ENCODE results near the gene ARHGAP25.

ARHGAP25 gene

GRCh38 chr2:68734688-68735525 is at the start of gene ARHGAP25:
TSS of gene ARHGAP25 (plus strand) at chr2:68734811. CDS start at chr2:68735200, 389 bp downstream.
- DNase-seq = peak; percentile 66

- DNase-seq = no peak
Observed at GRCh38 chr2:68686178-68686577, 48.4 kb upstream of the ARHGAP25 start.

- no peak for DNase-seq
Observed at GRCh38 chr2:68687018-68687417, 47.6 kb upstream of the ARHGAP25 start.

- peak; percentile 77 for DNase-seq
Observed at GRCh38 chr2:68689553-68690537, 44.8 kb upstream of the ARHGAP25 start.

- DNase-seq = no peak
Observed at GRCh38 chr2:68690851-68691250, 43.8 kb upstream of the ARHGAP25 start.

GRCh38 chr2:68692511-68692910 is 42.1 kb upstream of the ARHGAP25 start:
- DNase-seq = peak; percentile 29

GRCh38 chr2:68693951-68694350 is 40.7 kb upstream of the ARHGAP25 start:
- no peak for DNase-seq

GRCh38 chr2:68695971-68696370 is 38.6 kb upstream of the ARHGAP25 start:
- DNase-seq = no peak

GRCh38 chr2:68696554-68696953 is 38.1 kb upstream of the ARHGAP25 start:
- no peak for DNase-seq

- no peak for DNase-seq
Observed at GRCh38 chr2:68698567-68699377, 35.8 kb upstream of the ARHGAP25 start.

GRCh38 chr2:68700560-68700959 is 34.1 kb upstream of the ARHGAP25 start:
- no peak for DNase-seq

- no peak for DNase-seq
Observed at GRCh38 chr2:68706637-68707036, 28.0 kb upstream of the ARHGAP25 start.

GRCh38 chr2:68708629-68709028 is 26.0 kb upstream of the ARHGAP25 start:
- no peak for DNase-seq

- DNase-seq = peak; percentile 82
Observed at GRCh38 chr2:68709421-68709911, 25.1 kb upstream of the ARHGAP25 start.

- no peak for DNase-seq
Observed at GRCh38 chr2:68710336-68710735, 24.3 kb upstream of the ARHGAP25 start.

- DNase-seq = no peak
Observed at GRCh38 chr2:68710756-68711155, 23.9 kb upstream of the ARHGAP25 start.

GRCh38 chr2:68714866-68715265 is 19.7 kb upstream of the ARHGAP25 start:
- peak; percentile 78 for DNase-seq

- DNase-seq = peak; percentile 78
Observed at GRCh38 chr2:68715353-68716041, 19.1 kb upstream of the ARHGAP25 start.

GRCh38 chr2:68716604-68717304 is 17.9 kb upstream of the ARHGAP25 start:
- DNase-seq = peak; percentile 51

- no peak for DNase-seq
Observed at GRCh38 chr2:68717305-68717661, 17.3 kb upstream of the ARHGAP25 start.

GRCh38 chr2:68719912-68720311 is 14.7 kb upstream of the ARHGAP25 start:
- DNase-seq = no peak

All from hematopoietic multipotent progenitor cell treated with erythropoietin and hydrocortisone succinate and interleukin-3 and kit ligand, for 6 days (in vitro differentiated cells).